ENCODE data around the gene SLC29A3.

SLC29A3 gene

DNA sequence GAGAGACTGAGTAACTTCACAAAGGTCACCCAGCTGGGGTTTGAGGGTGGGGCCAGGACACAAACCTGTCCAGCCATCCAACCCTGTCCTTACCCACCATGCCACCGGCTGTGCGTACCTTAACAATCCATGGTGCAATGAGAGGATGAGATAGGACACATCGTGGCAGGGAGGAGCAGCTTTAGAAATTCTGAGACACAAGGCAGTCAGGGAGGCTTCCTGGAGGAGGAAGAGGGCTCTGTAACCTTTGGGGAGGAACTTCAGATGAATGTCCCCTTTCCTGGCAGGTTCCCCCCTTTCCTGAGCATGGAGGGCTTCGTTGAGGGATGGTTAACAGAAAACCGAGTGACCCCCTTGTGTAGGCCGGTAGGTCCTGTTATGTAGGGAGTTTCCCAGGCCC, 35.6 kb upstream of the SLC29A3 start:
- no peak overlapping the region for H3K9ac ChIP-seq (ENCODE audit: low read length)
- H3K27me3 ChIP-seq (ENCODE audit: low read length): no peaks in the 10 kb centered on the region
- no peaks in the 10 kb centered on the region for H4K20me1 ChIP-seq (ENCODE audit: low read depth, low read length)
- no peaks in the 10 kb centered on the region for H3K9me3 ChIP-seq (ENCODE audit: insufficient read depth, low read length)
- H3K79me2 ChIP-seq (ENCODE audit: insufficient read depth, low read length): no peaks in the 10 kb centered on the region
- no peak overlapping the region for H3K4me2 ChIP-seq (ENCODE audit: low read depth, low read length, poor library complexity, severe bottlenecking)
- TF ChIP-seq, protein P1, sequence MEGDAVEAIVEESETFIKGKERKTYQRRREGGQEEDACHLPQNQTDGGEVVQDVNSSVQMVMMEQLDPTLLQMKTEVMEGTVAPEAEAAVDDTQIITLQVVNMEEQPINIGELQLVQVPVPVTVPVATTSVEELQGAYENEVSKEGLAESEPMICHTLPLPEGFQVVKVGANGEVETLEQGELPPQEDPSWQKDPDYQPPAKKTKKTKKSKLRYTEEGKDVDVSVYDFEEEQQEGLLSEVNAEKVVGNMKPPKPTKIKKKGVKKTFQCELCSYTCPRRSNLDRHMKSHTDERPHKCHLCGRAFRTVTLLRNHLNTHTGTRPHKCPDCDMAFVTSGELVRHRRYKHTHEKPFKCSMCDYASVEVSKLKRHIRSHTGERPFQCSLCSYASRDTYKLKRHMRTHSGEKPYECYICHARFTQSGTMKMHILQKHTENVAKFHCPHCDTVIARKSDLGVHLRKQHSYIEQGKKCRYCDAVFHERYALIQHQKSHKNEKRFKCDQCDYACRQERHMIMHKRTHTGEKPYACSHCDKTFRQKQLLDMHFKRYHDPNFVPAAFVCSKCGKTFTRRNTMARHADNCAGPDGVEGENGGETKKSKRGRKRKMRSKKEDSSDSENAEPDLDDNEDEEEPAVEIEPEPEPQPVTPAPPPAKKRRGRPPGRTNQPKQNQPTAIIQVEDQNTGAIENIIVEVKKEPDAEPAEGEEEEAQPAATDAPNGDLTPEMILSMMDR (IDR thresholded peaks at IDR 0.05; ENCODE audit: insufficient read depth, low read length, poor library complexity, severe bottlenecking): no peak
- no peak for TF ChIP-seq EZH2phosphoT487 (conservative IDR thresholded peaks at IDR 0.05; ENCODE audit: low read length)
- no peaks in the 10 kb centered on the region for H3F3A ChIP-seq (ENCODE audit: insufficient read depth)
- H3K9me2 ChIP-seq (replicated peaks; ENCODE audit: insufficient read depth, low read length): no peaks in the 10 kb centered on the region
- H3K36me3 ChIP-seq (ENCODE audit: low read length): no peaks in the 10 kb centered on the region
- no peak overlapping the region for H3K4me3 ChIP-seq (ENCODE audit: insufficient read depth, low read length, poor library complexity, severe bottlenecking)
- H2AFZ ChIP-seq (ENCODE audit: low read depth, low read length, severe bottlenecking): no peak overlapping the region
- no peak overlapping the region for H3K27ac ChIP-seq (ENCODE audit: low read depth, low read length)

DNA sequence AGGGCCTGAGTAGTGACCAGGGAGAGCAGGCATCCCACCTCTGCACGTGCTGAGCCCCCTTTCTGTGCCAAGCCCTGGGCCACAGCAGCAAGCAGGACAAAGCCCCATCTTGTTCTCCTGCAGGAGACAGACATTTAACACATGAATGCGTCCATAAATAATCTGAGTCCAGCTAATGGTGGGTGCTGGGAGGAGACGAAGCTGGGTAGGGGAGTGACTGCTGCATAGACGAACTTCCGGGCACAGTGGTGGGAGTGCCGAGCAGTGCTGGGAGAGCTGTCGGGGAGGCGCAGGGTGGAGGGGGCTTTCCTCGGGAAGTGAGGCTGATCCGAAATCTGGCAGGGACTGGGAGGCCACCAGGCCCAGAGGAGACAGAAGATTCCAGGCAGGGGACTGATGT, 35.2 kb upstream of the SLC29A3 start:
- Histone ChIP-seq H3K4me3 (ENCODE audit: insufficient read depth, low read length, poor library complexity, severe bottlenecking) (no peak overlapping the region), H3K79me2 (ENCODE audit: insufficient read depth, low read length) (no peaks in the 10 kb centered on the region), H3K4me2 (ENCODE audit: low read depth, low read length, poor library complexity, severe bottlenecking) (no peak overlapping the region), H4K20me1 (ENCODE audit: low read depth, low read length) (no peaks in the 10 kb centered on the region), H3F3A (ENCODE audit: insufficient read depth) (no peaks in the 10 kb centered on the region), H3K36me3 (ENCODE audit: low read length) (no peaks in the 10 kb centered on the region), H3K9me2 (replicated peaks; ENCODE audit: insufficient read depth, low read length) (no peaks in the 10 kb centered on the region), H3K9me3 (ENCODE audit: insufficient read depth, low read length) (no peaks in the 10 kb centered on the region), H3K9ac (ENCODE audit: low read length) (no peak overlapping the region), H2AFZ (ENCODE audit: low read depth, low read length, severe bottlenecking) (no peak overlapping the region), H3K27ac (ENCODE audit: low read depth, low read length) (no peak overlapping the region), H3K27me3 (ENCODE audit: low read length) (no peaks in the 10 kb centered on the region)
- TF ChIP-seq EZH2phosphoT487 (conservative IDR thresholded peaks at IDR 0.05; ENCODE audit: low read length): no peak
- TF ChIP-seq, protein P1 (IDR thresholded peaks at IDR 0.05; ENCODE audit: insufficient read depth, low read length, poor library complexity, severe bottlenecking): no peak

DNA sequence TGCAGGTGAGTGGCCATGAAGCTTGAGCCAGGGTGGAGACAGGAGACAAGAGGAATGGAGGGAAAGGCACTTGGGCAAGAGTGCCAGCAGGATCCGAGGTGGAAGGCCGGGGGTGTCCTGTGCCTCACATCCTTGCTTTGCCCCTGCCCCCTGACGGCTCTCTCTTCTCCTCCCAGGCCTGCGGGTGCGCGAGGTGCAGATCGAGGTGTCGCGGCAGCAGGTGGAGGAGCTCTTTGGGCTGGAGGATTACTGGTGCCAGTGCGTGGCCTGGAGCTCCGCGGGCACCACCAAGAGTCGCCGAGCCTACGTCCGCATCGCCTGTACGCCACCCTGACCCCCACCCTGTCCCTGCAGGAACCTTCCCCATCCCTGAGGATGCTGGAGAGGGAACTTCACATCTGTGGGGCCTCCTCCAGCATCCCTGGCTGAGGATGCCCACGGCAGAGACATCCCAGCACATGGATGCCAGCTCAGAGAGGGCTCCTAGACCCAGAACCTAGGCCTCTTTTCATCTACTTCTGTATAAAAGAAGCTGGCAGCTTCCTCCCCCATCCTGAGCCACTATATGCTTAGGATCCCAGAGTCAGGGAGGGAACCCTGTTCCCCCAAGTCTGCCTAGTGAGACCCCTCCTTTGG, 34.4 kb upstream of the SLC29A3 start:
- H3K9ac ChIP-seq (ENCODE audit: low read length): no peak overlapping the region
- H3K4me2 ChIP-seq (ENCODE audit: low read depth, low read length, poor library complexity, severe bottlenecking): no peak overlapping the region
- no peak overlapping the region for H3K27ac ChIP-seq (ENCODE audit: low read depth, low read length)
- H4K20me1 ChIP-seq (ENCODE audit: low read depth, low read length): no peaks in the 10 kb centered on the region
- H2AFZ ChIP-seq (ENCODE audit: low read depth, low read length, severe bottlenecking): no peak overlapping the region
- no peaks in the 10 kb centered on the region for H3K27me3 ChIP-seq (ENCODE audit: low read length)
- H3K36me3 ChIP-seq (ENCODE audit: low read length): no peaks in the 10 kb centered on the region
- no peaks in the 10 kb centered on the region for H3K9me3 ChIP-seq (ENCODE audit: insufficient read depth, low read length)
- no peaks in the 10 kb centered on the region for H3K9me2 ChIP-seq (replicated peaks; ENCODE audit: insufficient read depth, low read length)
- TF ChIP-seq EZH2phosphoT487 (conservative IDR thresholded peaks at IDR 0.05; ENCODE audit: low read length): no peak
- TF ChIP-seq, protein P1 (IDR thresholded peaks at IDR 0.05; ENCODE audit: insufficient read depth, low read length, poor library complexity, severe bottlenecking): no peak
- H3K79me2 ChIP-seq (ENCODE audit: insufficient read depth, low read length): no peaks in the 10 kb centered on the region
- no peak overlapping the region for H3K4me3 ChIP-seq (ENCODE audit: insufficient read depth, low read length, poor library complexity, severe bottlenecking)
- no peaks in the 10 kb centered on the region for H3F3A ChIP-seq (ENCODE audit: insufficient read depth)
